Loucy (cell line): ENCODE measurements around the gene CYP2U1.

Experiments used
- H2AFZ ChIP-seq: fragments of 200-600 bp; sonication (generic); 2 replicates; pipeline ENCODE4 v1.6.0; 2016; ENCODE audit warnings: antibody characterized with exemption, mild to moderate bottlenecking, low read length, moderate library complexity
- H3F3A ChIP-seq: fragments of 200-600 bp; 2 replicates; pipeline ENCODE4 v1.6.0; 2016; ENCODE audit warnings: antibody characterized with exemption, low read depth, mild to moderate bottlenecking
- H3K27me3 ChIP-seq: fragments of 200-600 bp; sonication (generic); 2 replicates; pipeline ENCODE4 v1.6.1; 2014; ENCODE audit warnings: low read length, mild to moderate bottlenecking; ENCODE audit not compliant: insufficient read depth, poor library complexity, severe bottlenecking
- H3K36me3 ChIP-seq: fragments of 200-600 bp; sonication (generic); 2 replicates; pipeline ENCODE4 v1.6.1; 2016; ENCODE audit warnings: low read length; ENCODE audit not compliant: insufficient read depth
- H3K4me1 ChIP-seq: fragments of 200-600 bp; sonication (generic); 2 replicates; pipeline ENCODE4 v1.5.1; 2014; ENCODE audit warnings: low read length, mild to moderate bottlenecking; ENCODE audit not compliant: insufficient read depth, poor library complexity, severe bottlenecking
- H3K4me2 ChIP-seq: fragments of 200-600 bp; sonication (generic); 2 replicates; pipeline ENCODE4 v1.6.0; 2014; ENCODE audit warnings: antibody characterized with exemption, low read length, low read depth, mild to moderate bottlenecking; ENCODE audit not compliant: poor library complexity, severe bottlenecking
- H3K4me3 ChIP-seq: fragments of 200-600 bp; sonication (generic); 2 replicates; pipeline ENCODE4 v1.5.1; 2014; ENCODE audit warnings: low read length, mild to moderate bottlenecking, mixed read lengths; ENCODE audit not compliant: poor library complexity, severe bottlenecking
- H3K79me2 ChIP-seq: fragments of 200-600 bp; sonication (generic); 2 replicates; pipeline ENCODE4 v1.6.1; 2014; ENCODE audit warnings: low read length; ENCODE audit not compliant: insufficient read depth
- H3K9ac ChIP-seq: fragments of 200-600 bp; sonication (generic); 2 replicates; pipeline ENCODE4 v1.6.0; 2014; ENCODE audit warnings: mild to moderate bottlenecking, low read depth, low read length, moderate library complexity; ENCODE audit not compliant: poor library complexity, severe bottlenecking
- H3K9me2 ChIP-seq: fragments of 200-600 bp; sonication (generic); replicated peaks from 2 replicates; pipeline ENCODE4 v1.6.1; 2016; ENCODE audit warnings: low read depth, low read length, mixed read lengths
- H3K9me3 ChIP-seq: fragments of 200-600 bp; sonication (generic); 2 replicates; pipeline ENCODE4 v1.6.1; 2014; ENCODE audit warnings: mild to moderate bottlenecking, antibody characterized with exemption, low read length, low read depth; ENCODE audit not compliant: insufficient read depth
- H4K20me1 ChIP-seq: fragments of 200-600 bp; sonication (generic); 2 replicates; pipeline ENCODE4 v1.6.0; 2014; ENCODE audit warnings: antibody characterized with exemption, low read length, mild to moderate bottlenecking; ENCODE audit not compliant: insufficient read depth, poor library complexity, severe bottlenecking
- EZH2phosphoT487 ChIP-seq: fragments of 200-600 bp; IDR thresholded peaks from 2 replicates; pipeline ENCODE4 v1.6.1; 2018; ENCODE audit warnings: antibody characterized with exemption, mild to moderate bottlenecking, moderate library complexity, borderline replicate concordance
- TF ChIP-seq, protein P1 (sequence below): fragments of 200-600 bp; sonication (generic); conservative IDR thresholded peaks from 2 replicates; pipeline ENCODE4 v1.5.1; 2014; ENCODE audit warnings: mild to moderate bottlenecking, antibody characterized with exemption, low read length

CYP2U1 gene

DNA sequence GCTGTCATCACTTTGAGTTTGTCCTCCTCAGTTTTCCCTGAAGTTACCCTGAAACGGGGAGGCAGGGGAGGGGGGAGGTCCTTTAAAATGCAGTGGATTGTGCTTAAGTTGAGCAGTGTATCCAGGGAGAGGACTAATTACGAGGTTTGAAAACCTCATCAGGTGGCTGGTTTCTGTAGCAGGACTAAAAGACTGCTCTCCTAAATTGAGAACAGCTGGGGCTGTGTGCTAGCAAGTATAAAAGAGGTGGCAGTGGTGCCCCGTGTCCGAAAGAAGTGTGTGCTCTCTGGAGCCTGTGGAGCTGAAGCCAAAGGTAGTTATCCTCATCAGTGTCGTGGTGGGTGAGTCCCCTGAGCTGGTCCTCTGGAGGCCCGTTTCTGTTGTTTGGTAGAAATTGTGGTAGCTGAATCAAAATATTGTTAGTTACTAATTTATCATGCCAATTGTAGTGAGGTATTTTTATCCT lies 37.2 kb upstream of the CYP2U1 start:
- no peak overlapping the region for H2AFZ ChIP-seq
- no peak overlapping the region for H3K4me2 ChIP-seq
- no peak overlapping the region for H3K9ac ChIP-seq
- H4K20me1 ChIP-seq, result no peaks in the 10 kb centered on the region
- no peaks in the 10 kb centered on the region for H3K9me3 ChIP-seq
- no peaks in the 10 kb centered on the region for H3K36me3 ChIP-seq
- no peaks in the 10 kb centered on the region for H3K9me2 ChIP-seq
- no peaks in the 10 kb centered on the region for H3K79me2 ChIP-seq
- no peaks in the 10 kb centered on the region for H3F3A ChIP-seq
- no peaks in the 10 kb centered on the region for H3K4me1 ChIP-seq
- no peak overlapping the region for H3K4me3 ChIP-seq
- no peak for TF ChIP-seq EZH2phosphoT487
- TF ChIP-seq, protein P1, sequence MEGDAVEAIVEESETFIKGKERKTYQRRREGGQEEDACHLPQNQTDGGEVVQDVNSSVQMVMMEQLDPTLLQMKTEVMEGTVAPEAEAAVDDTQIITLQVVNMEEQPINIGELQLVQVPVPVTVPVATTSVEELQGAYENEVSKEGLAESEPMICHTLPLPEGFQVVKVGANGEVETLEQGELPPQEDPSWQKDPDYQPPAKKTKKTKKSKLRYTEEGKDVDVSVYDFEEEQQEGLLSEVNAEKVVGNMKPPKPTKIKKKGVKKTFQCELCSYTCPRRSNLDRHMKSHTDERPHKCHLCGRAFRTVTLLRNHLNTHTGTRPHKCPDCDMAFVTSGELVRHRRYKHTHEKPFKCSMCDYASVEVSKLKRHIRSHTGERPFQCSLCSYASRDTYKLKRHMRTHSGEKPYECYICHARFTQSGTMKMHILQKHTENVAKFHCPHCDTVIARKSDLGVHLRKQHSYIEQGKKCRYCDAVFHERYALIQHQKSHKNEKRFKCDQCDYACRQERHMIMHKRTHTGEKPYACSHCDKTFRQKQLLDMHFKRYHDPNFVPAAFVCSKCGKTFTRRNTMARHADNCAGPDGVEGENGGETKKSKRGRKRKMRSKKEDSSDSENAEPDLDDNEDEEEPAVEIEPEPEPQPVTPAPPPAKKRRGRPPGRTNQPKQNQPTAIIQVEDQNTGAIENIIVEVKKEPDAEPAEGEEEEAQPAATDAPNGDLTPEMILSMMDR, result no peak
- H3K27me3 ChIP-seq, result peaks cover 5% of the 10 kb centered on the region

GRCh38 chr4:107896158-107896645 lies 35.1 kb upstream of the CYP2U1 start:
- TF ChIP-seq, protein P1, result no peak
- TF ChIP-seq EZH2phosphoT487, result no peak
- Histone ChIP-seq H3K4me3 (no peak overlapping the region), H3K36me3 (no peaks in the 10 kb centered on the region), H3K9me2 (no peaks in the 10 kb centered on the region), H3K27me3 (peaks cover 5% of the 10 kb centered on the region), H4K20me1 (no peaks in the 10 kb centered on the region), H3K4me1 (no peaks in the 10 kb centered on the region), H3K4me2 (no peak overlapping the region), H3F3A (no peaks in the 10 kb centered on the region), H3K79me2 (no peaks in the 10 kb centered on the region), H3K9me3 (no peaks in the 10 kb centered on the region), H3K9ac (no peak overlapping the region), H2AFZ (no peak overlapping the region)

GRCh38 chr4:107896646-107897045 lies 34.7 kb upstream of the CYP2U1 start:
- Histone ChIP-seq H3K4me2 (no peak overlapping the region), H3K9ac (no peak overlapping the region)
- TF ChIP-seq, protein P1, result no peak
- no peak for TF ChIP-seq EZH2phosphoT487

More at GRCh38 chr4:107896646-107897045, 34.7 kb upstream of the CYP2U1 start:
- no peaks in the 10 kb centered on the region for H3K36me3 ChIP-seq
- no peaks in the 10 kb centered on the region for H3K9me2 ChIP-seq
- no peaks in the 10 kb centered on the region for H3K9me3 ChIP-seq
- no peak overlapping the region for H2AFZ ChIP-seq
- no peaks in the 10 kb centered on the region for H4K20me1 ChIP-seq
- H3K4me3 ChIP-seq, result no peak overlapping the region
- H3K4me1 ChIP-seq, result no peaks in the 10 kb centered on the region
- H3F3A ChIP-seq, result no peaks in the 10 kb centered on the region
- H3K27me3 ChIP-seq, result peaks cover 5% of the 10 kb centered on the region
- H3K79me2 ChIP-seq, result no peaks in the 10 kb centered on the region
